AG04449 (cell line): ENCODE measurements around the gene AGPAT2.

Experiments
- CTCF ChIA-PET: fragments of 350-600 bp; formaldehyde crosslinking; extraction: SDS; loops from one replicate; lab custom pipeline; 2021; ENCODE audit warnings: antibody characterized with exemption; lab: Yijun Ruan, JAX
- POLR2A ChIA-PET: fragments of 400-600, 350-600 bp; formaldehyde crosslinking; extraction: SDS; loops from one replicate; lab custom pipeline; 2020; ENCODE audit warnings: antibody characterized with exemption, inconsistent platforms; lab: Yijun Ruan, JAX
- DNase-seq: peaks from one replicate; pipeline ENCODE4 v3.0.0-alpha.2; 2010; ENCODE audit warnings: low read depth, low spot score
- H3K4me3 ChIP-seq: 2 replicates; pipeline ENCODE4 v1.5.1; 2011; ENCODE audit warnings: low read depth, mild to moderate bottlenecking, control low read depth, low read length
- CTCF ChIP-seq: IDR thresholded peaks from one replicate; pipeline ENCODE4 v1.5.1; 2011; ENCODE audit warnings: mild to moderate bottlenecking, moderate library complexity, low read length, control low read depth, inconsistent platforms; ENCODE audit not compliant: insufficient read depth; ENCODE audit errors: missing control alignments

The AGPAT2 gene

GRCh38 chr9:136656795-136657611 is 30.3 kb downstream of the AGPAT2 start:
- no peak for DNase-seq
- ChIA-PET POLR2A (no interaction called here), CTCF (interaction anchor here (0.9 to 3.4 kb wide), 7 partner anchors 8 to 168 kb away, joined by 3 to 16 read pairs (median 7); no protein-coding TSS in a partner anchor)
- no peak overlapping the region for H3K4me3 ChIP-seq
- TF ChIP-seq CTCF, result no peak

- TF ChIP-seq CTCF, result no peak
- no peak for DNase-seq
- ChIA-PET POLR2A (no interaction called here), CTCF (interaction anchor here (0.9 to 3.4 kb wide), 7 partner anchors 8 to 167 kb away, joined by 3 to 16 read pairs (median 7); no protein-coding TSS in a partner anchor)
- no peak overlapping the region for H3K4me3 ChIP-seq
Observed at GRCh38 chr9:136656183-136656738, 31.0 kb downstream of the AGPAT2 start.

GRCh38 chr9:136655536-136656182 is 31.6 kb downstream of the AGPAT2 start:
- TF ChIP-seq CTCF, result no peak
- ChIA-PET CTCF (interaction anchor here (0.8 to 2.9 kb wide), 7 partner anchors 8 to 171 kb away, joined by 3 to 11 read pairs (median 3); no protein-coding TSS in a partner anchor), POLR2A (no interaction called here)
- no peak for DNase-seq
- H3K4me3 ChIP-seq, result no peak overlapping the region

- POLR2A ChIA-PET, result no interaction called here
- CTCF ChIA-PET, result interaction anchor here (0.8 to 2.9 kb wide), 4 partner anchors 10 to 170 kb away, joined by 3 to 11 read pairs (median 8); no protein-coding TSS in a partner anchor
- DNase-seq, result no peak
- TF ChIP-seq CTCF, result no peak
- no peak overlapping the region for H3K4me3 ChIP-seq
Observed at GRCh38 chr9:136654820-136655535, 32.3 kb downstream of the AGPAT2 start.

GRCh38 chr9:136653323-136654079 is 33.8 kb downstream of the AGPAT2 start:
- CTCF ChIA-PET, result interaction anchor here (0.9 to 21.7 kb wide), 3 partner anchors 19 to 166 kb away, joined by 3 to 371 read pairs (median 4); no protein-coding TSS in a partner anchor
- no peak for DNase-seq
- POLR2A ChIA-PET, result no interaction called here
- H3K4me3 ChIP-seq, result no peak overlapping the region
- no peak for TF ChIP-seq CTCF
